ENCODE measurements around the gene NAP1L1. TPM values are rescaled to one million over a fixed set of nuclear protein-coding genes. Genes with fewer than 3 reads are reported as not detected.

The NAP1L1 gene
- total RNA-seq, 1 experiment from 2014 or later: 219 TPM

- Histone ChIP-seq H3K36me3 (replicated peaks; ENCODE audit: control insufficient read depth, insufficient read depth, low read length) (peaks cover 1% of the 10 kb centered on the region; the same call in 1 of the 2 replicates), H3K4me3 (ENCODE audit: insufficient read depth, low read depth, low read length) (no peak overlapping the region), H3K27me3 (ENCODE audit: control insufficient read depth, insufficient read depth, low read length) (no peaks in the 10 kb centered on the region)
- DNase-seq: no peak
Observed at GRCh38 chr12:76073561-76073960, 10.9 kb downstream of the NAP1L1 start.

GRCh38 chr12:76072568-76072967 is 11.9 kb downstream of the NAP1L1 start:
- Histone ChIP-seq H3K27me3 (ENCODE audit: control insufficient read depth, insufficient read depth, low read length) (no peaks in the 10 kb centered on the region), H3K36me3 (replicated peaks; ENCODE audit: control insufficient read depth, insufficient read depth, low read length) (peaks cover 1% of the 10 kb centered on the region; the same call in 1 of the 2 replicates), H3K4me3 (ENCODE audit: insufficient read depth, low read depth, low read length) (no peak overlapping the region)
- DNase-seq: no peak

- Histone ChIP-seq H3K27me3 (ENCODE audit: control insufficient read depth, insufficient read depth, low read length) (no peaks in the 10 kb centered on the region), H3K36me3 (replicated peaks; ENCODE audit: control insufficient read depth, insufficient read depth, low read length) (peaks cover 1% of the 10 kb centered on the region), H3K4me3 (ENCODE audit: insufficient read depth, low read depth, low read length) (no peak overlapping the region)
- no peak for DNase-seq
Observed at GRCh38 chr12:76069339-76069738, 15.1 kb downstream of the NAP1L1 start.

GRCh38 chr12:76065917-76066316 is 18.6 kb downstream of the NAP1L1 start:
- no peak for DNase-seq
- Histone ChIP-seq H3K27me3 (ENCODE audit: control insufficient read depth, insufficient read depth, low read length) (no peaks in the 10 kb centered on the region), H3K4me3 (ENCODE audit: insufficient read depth, low read depth, low read length) (no peak overlapping the region), H3K36me3 (replicated peaks; ENCODE audit: control insufficient read depth, insufficient read depth, low read length) (peaks cover 8% of the 10 kb centered on the region)

GRCh38 chr12:76064904-76065303 is 19.6 kb downstream of the NAP1L1 start:
- Histone ChIP-seq H3K4me3 (ENCODE audit: insufficient read depth, low read depth, low read length) (no peak overlapping the region), H3K36me3 (replicated peaks; ENCODE audit: control insufficient read depth, insufficient read depth, low read length) (peaks cover 10% of the 10 kb centered on the region), H3K27me3 (ENCODE audit: control insufficient read depth, insufficient read depth, low read length) (no peaks in the 10 kb centered on the region)
- DNase-seq: no peak

- H3K36me3 ChIP-seq (replicated peaks; ENCODE audit: control insufficient read depth, insufficient read depth, low read length): peaks cover 13% of the 10 kb centered on the region
- H3K4me3 ChIP-seq (ENCODE audit: insufficient read depth, low read depth, low read length): no peak overlapping the region
- H3K27me3 ChIP-seq (ENCODE audit: control insufficient read depth, insufficient read depth, low read length): no peaks in the 10 kb centered on the region
- no peak for DNase-seq
Observed at GRCh38 chr12:76060111-76060510, 24.4 kb downstream of the NAP1L1 start.

GRCh38 chr12:76057326-76057725 is 27.2 kb downstream of the NAP1L1 start:
- DNase-seq: no peak
- H3K4me3 ChIP-seq (ENCODE audit: insufficient read depth, low read depth, low read length): no peak overlapping the region
- H3K27me3 ChIP-seq (ENCODE audit: control insufficient read depth, insufficient read depth, low read length): no peaks in the 10 kb centered on the region
- peaks cover 38% of the 10 kb centered on the region for H3K36me3 ChIP-seq (replicated peaks; ENCODE audit: control insufficient read depth, insufficient read depth, low read length)

GRCh38 chr12:76055393-76055792 is 29.1 kb downstream of the NAP1L1 start:
- Histone ChIP-seq H3K27me3 (ENCODE audit: control insufficient read depth, insufficient read depth, low read length) (no peaks in the 10 kb centered on the region), H3K4me3 (ENCODE audit: insufficient read depth, low read depth, low read length) (no peak overlapping the region), H3K36me3 (replicated peaks; ENCODE audit: control insufficient read depth, insufficient read depth, low read length) (peaks cover 40% of the 10 kb centered on the region)
- DNase-seq: peak; percentile 6

GRCh38 chr12:76049575-76050251 is 34.8 kb downstream of the NAP1L1 start:
- no peaks in the 10 kb centered on the region for H3K27me3 ChIP-seq (ENCODE audit: control insufficient read depth, insufficient read depth, low read length)
- peaks cover 37% of the 10 kb centered on the region for H3K36me3 ChIP-seq (replicated peaks; ENCODE audit: control insufficient read depth, insufficient read depth, low read length)
- DNase-seq: no peak

GRCh38 chr12:76047742-76048141 is 36.7 kb downstream of the NAP1L1 start:
- no peak for DNase-seq
- H3K36me3 ChIP-seq (replicated peaks; ENCODE audit: control insufficient read depth, insufficient read depth, low read length): peaks cover 19% of the 10 kb centered on the region

More at GRCh38 chr12:76049575-76050251, 34.8 kb downstream of the NAP1L1 start:
- no peak overlapping the region for H3K4me3 ChIP-seq (ENCODE audit: insufficient read depth, low read depth, low read length)

GRCh38 chr12:76047060-76047459 is 37.4 kb downstream of the NAP1L1 start:
- Histone ChIP-seq H3K4me3 (ENCODE audit: insufficient read depth, low read depth, low read length) (no peak overlapping the region), H3K27me3 (ENCODE audit: control insufficient read depth, insufficient read depth, low read length) (no peaks in the 10 kb centered on the region), H3K36me3 (replicated peaks; ENCODE audit: control insufficient read depth, insufficient read depth, low read length) (peaks cover 13% of the 10 kb centered on the region)
- DNase-seq: no peak

More at GRCh38 chr12:76047742-76048141, 36.7 kb downstream of the NAP1L1 start:
- no peak overlapping the region for H3K4me3 ChIP-seq (ENCODE audit: insufficient read depth, low read depth, low read length)
- no peaks in the 10 kb centered on the region for H3K27me3 ChIP-seq (ENCODE audit: control insufficient read depth, insufficient read depth, low read length)

- no peak overlapping the region for H3K4me3 ChIP-seq (ENCODE audit: insufficient read depth, low read depth, low read length)
- H3K36me3 ChIP-seq (replicated peaks; ENCODE audit: control insufficient read depth, insufficient read depth, low read length): peaks cover 2% of the 10 kb centered on the region
- no peak for DNase-seq
- no peaks in the 10 kb centered on the region for H3K27me3 ChIP-seq (ENCODE audit: control insufficient read depth, insufficient read depth, low read length)
Observed at GRCh38 chr12:76043377-76043776, 41.1 kb downstream of the NAP1L1 start.

- no peaks in the 10 kb centered on the region for H3K27me3 ChIP-seq (ENCODE audit: control insufficient read depth, insufficient read depth, low read length)
- H3K4me3 ChIP-seq (ENCODE audit: insufficient read depth, low read depth, low read length): no peak overlapping the region
Observed at GRCh38 chr12:76042147-76042546, 42.3 kb downstream of the NAP1L1 start.

GRCh38 chr12:76041406-76041805 is 43.1 kb downstream of the NAP1L1 start:
- H3K36me3 ChIP-seq (replicated peaks; ENCODE audit: control insufficient read depth, insufficient read depth, low read length): no peaks in the 10 kb centered on the region
- DNase-seq: no peak
- H3K27me3 ChIP-seq (ENCODE audit: control insufficient read depth, insufficient read depth, low read length): no peaks in the 10 kb centered on the region
- H3K4me3 ChIP-seq (ENCODE audit: insufficient read depth, low read depth, low read length): no peak overlapping the region

More at GRCh38 chr12:76042147-76042546, 42.3 kb downstream of the NAP1L1 start:
- DNase-seq: no peak
- H3K36me3 ChIP-seq (replicated peaks; ENCODE audit: control insufficient read depth, insufficient read depth, low read length): no peaks in the 10 kb centered on the region; the same call in 1 of the 2 replicates

- no peak for DNase-seq
- H3K36me3 ChIP-seq (replicated peaks; ENCODE audit: control insufficient read depth, insufficient read depth, low read length): no peaks in the 10 kb centered on the region
- H3K27me3 ChIP-seq (ENCODE audit: control insufficient read depth, insufficient read depth, low read length): no peaks in the 10 kb centered on the region
Observed at GRCh38 chr12:76040461-76040860, 44.0 kb downstream of the NAP1L1 start.

More at GRCh38 chr12:76040461-76040860, 44.0 kb downstream of the NAP1L1 start:
- no peak overlapping the region for H3K4me3 ChIP-seq (ENCODE audit: insufficient read depth, low read depth, low read length)

Measured in H7 (cell line).